Transverse colon (tissue), 4 donors: ENCODE results near the gene CREB5. TPM values are rescaled to one million over a fixed set of nuclear protein-coding genes. Genes with fewer than 3 reads are reported as not detected.

Experiments used
- DNase-seq: peaks from one replicate; pipeline ENCODE4 v3.0.0-alpha.2; 2019
- H3K27ac ChIP-seq, 4 donors: fragments of 200-600 bp; sonication (generic); 2 replicates each; pipeline ENCODE4 v1.5.1; 2016 to 2018; ENCODE audit warnings: inconsistent platforms in 4 of 4
- H3K27me3 ChIP-seq: fragments of 200-600 bp; sonication (generic); 2 replicates; pipeline ENCODE4 v1.5.1; 2017; ENCODE audit warnings: inconsistent platforms
- H3K36me3 ChIP-seq, 4 donors: fragments of 200-600 bp; sonication (generic); 2 replicates each; pipeline ENCODE4 v1.5.1; 2017 to 2019; ENCODE audit warnings: inconsistent platforms in 4 of 4
- H3K4me1 ChIP-seq, 4 donors: fragments of 200-600 bp; sonication (generic); 2 replicates each; pipeline ENCODE4 v1.5.1; 2017 to 2020; ENCODE audit warnings: inconsistent platforms in 4 of 4
- H3K4me3 ChIP-seq, 4 donors: fragments of 200-600 bp; sonication (generic); 1 replicate in 1 of 4; 2 replicates in 3 of 4; pipeline versions ENCODE4 v1.5.1 to v1.6.1; 2017 to 2019; ENCODE audit warnings: inconsistent platforms in 4 of 4
- H3K9me3 ChIP-seq, 2 donors: fragments of 200-600 bp; sonication (generic); 2 replicates each; pipeline ENCODE4 v1.5.1; 2017 to 2019; ENCODE audit warnings: inconsistent platforms in 2 of 2
- EP300 ChIP-seq: sonication (generic); formaldehyde crosslinking; IDR thresholded peaks from one replicate; pipeline ENCODE4 v1.6.1; 2017; ENCODE audit warnings: antibody characterized with exemption, low read depth
- POLR2A ChIP-seq: fragments of 450-650 bp; IDR thresholded peaks from one replicate; pipeline ENCODE4 v1.6.1; 2016; ENCODE audit warnings: antibody characterized with exemption, mild to moderate bottlenecking, moderate library complexity
- POLR2AphosphoS5 ChIP-seq, 3 donors: sonication (generic); formaldehyde crosslinking; IDR thresholded peaks; one replicate each; pipeline ENCODE4 v1.6.1; 2016; ENCODE audit warnings: antibody characterized with exemption in 3 of 3
- WGBS, 2 donors: methylation state at CpG; one replicate each; pipeline ENCODE4 v1.1.5; 2018; ENCODE audit warnings: low coverage in 1 of 2; 5-methylcytosine and 5-hydroxymethylcytosine counted together
- in situ Hi-C, 4 donors: fragments of 200-750 bp; cut with MboI; loops; one replicate each; pipeline versions ENCODE4 v1.15.0 to v1.15.1; 2017; ENCODE audit warnings: low sequenced_read_pairs in 3 of 4, low pct_ligation_motif_present in 1 of 4, low pct_unique_long_range_greater_than_20kb in 1 of 4
- intact Hi-C: fragments of 100-400 bp; cut with DNase I; formaldehyde crosslinking; loops from one replicate; pipeline ENCODE4 v1.15.1; 2023; ENCODE audit warnings: low total_unique reads
- total RNA-seq, 4 donors: library from RNA; depleted of rRNA; stranded (reverse); fragments of >200 nt; gene quantifications; one replicate each; pipeline ENCODE4 v1.1.0, GENCODE V29; 2016
- TF ChIP-seq, protein P1 (sequence below), 5 experiments: fragments of 200-600 bp in 3 of 5; fragments of 450-650 bp in 2 of 5; sonication (generic) in 3 of 5; IDR thresholded peaks; 1 replicate in 2 of 5; 2 replicates in 3 of 5; pipeline ENCODE4 v1.5.1; 2016 to 2017; ENCODE audit warnings: antibody characterized with exemption in 5 of 5, inconsistent platforms in 3 of 5, mild to moderate bottlenecking in 2 of 5, moderate library complexity in 1 of 5

CREB5 gene
- total RNA-seq, 4 donors from 2014 or later, result 3.0 to 12.2 (median 7.0) TPM

DNA sequence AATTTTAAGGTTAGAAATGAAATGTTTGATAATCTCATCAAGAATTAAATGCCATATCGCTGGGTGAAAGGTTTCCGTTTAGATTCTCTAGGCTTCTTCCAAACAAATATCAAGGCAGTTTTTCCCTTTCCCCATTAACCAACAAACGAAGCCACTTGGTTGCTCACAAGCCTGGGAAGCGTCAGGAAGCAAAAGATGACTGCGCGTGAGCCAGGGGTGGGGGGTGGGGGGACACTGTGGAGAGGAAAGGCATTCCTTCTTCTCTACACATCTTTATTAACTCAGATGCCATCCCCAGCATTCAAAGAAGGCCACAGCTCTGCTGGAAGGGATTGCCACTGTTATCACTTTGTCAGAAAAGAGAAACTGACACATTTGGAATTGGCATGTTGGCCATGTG lies 338.7 kb downstream of the CREB5 start:
- H3K27me3 ChIP-seq, result no peaks in the 10 kb centered on the region
- H3K36me3 ChIP-seq, result no peaks in the 10 kb centered on the region
- H3K4me3 ChIP-seq, result no peak overlapping the region
- intact Hi-C loops (no loop called here), in situ Hi-C loops (no loop called here)
- TF ChIP-seq POLR2AphosphoS5 (IDR thresholded peaks at IDR 0.05), result no peak
- TF ChIP-seq, protein P1, sequence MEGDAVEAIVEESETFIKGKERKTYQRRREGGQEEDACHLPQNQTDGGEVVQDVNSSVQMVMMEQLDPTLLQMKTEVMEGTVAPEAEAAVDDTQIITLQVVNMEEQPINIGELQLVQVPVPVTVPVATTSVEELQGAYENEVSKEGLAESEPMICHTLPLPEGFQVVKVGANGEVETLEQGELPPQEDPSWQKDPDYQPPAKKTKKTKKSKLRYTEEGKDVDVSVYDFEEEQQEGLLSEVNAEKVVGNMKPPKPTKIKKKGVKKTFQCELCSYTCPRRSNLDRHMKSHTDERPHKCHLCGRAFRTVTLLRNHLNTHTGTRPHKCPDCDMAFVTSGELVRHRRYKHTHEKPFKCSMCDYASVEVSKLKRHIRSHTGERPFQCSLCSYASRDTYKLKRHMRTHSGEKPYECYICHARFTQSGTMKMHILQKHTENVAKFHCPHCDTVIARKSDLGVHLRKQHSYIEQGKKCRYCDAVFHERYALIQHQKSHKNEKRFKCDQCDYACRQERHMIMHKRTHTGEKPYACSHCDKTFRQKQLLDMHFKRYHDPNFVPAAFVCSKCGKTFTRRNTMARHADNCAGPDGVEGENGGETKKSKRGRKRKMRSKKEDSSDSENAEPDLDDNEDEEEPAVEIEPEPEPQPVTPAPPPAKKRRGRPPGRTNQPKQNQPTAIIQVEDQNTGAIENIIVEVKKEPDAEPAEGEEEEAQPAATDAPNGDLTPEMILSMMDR (IDR thresholded peaks at IDR 0.05), result no peak
- TF ChIP-seq POLR2A, result no peak
- TF ChIP-seq EP300, result no peak
- no peak for DNase-seq
- 63 to 88% methylated on average over 2 to 6 of the region's 6 CpGs for WGBS, 2 donors
- H3K27ac ChIP-seq, result no peak overlapping the region
- no peaks in the 10 kb centered on the region for H3K9me3 ChIP-seq
- no peaks in the 10 kb centered on the region for H3K4me1 ChIP-seq

DNA sequence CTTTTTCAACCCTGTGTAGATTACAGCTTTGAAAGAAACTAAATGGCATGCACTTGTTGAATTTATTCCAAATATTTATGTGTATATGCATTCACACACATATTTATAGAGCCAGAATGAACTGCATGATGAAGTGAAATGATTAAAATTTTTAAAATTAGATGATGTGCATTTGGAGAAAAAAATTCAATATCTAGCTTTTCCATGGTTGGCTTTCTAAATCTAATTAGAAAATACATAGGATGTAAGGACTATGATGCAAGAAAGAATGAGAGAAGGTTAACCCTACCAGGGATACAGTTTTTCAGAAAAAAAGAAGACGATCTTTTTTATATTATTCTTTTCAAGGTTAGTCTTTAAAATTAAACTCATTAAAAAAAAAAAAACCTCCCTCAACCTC lies 341.3 kb downstream of the CREB5 start:
- H3K27ac ChIP-seq, result no peak overlapping the region
- no peaks in the 10 kb centered on the region for H3K27me3 ChIP-seq
- H3K9me3 ChIP-seq, result no peaks in the 10 kb centered on the region
- H3K36me3 ChIP-seq, result no peaks in the 10 kb centered on the region
- no peak overlapping the region for H3K4me3 ChIP-seq
- intact Hi-C loops, result no loop called here
- WGBS, 2 donors, result 60 to 78% methylated on average over 1 of the region's 1 CpG
- TF ChIP-seq POLR2AphosphoS5 (IDR thresholded peaks at IDR 0.05) (no peak), POLR2A (no peak), EP300 (no peak)
- TF ChIP-seq, protein P1 (IDR thresholded peaks at IDR 0.05), result no peak
- in situ Hi-C loops, result no loop called here
- H3K4me1 ChIP-seq, result no peaks in the 10 kb centered on the region
- no peak for DNase-seq

DNA sequence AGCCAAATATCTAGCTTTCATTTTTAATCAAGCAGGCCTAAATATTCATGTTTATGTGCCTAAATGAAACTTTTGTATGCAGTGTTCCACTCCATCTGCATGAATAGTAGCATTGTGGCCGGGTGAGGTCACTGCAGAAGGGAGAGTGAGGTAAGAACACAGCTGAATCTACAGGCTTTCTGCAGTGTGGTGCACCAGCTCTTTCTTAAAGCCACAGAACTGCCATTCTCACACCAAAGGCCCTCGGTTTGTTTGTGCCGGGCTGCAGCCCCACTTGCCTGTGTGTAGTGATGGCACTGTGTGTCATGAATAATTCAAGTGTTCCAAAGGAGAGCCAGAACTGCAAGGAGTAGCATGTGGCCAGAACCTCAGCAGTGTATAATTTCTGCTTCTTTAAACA lies 341.7 kb downstream of the CREB5 start:
- intact Hi-C loops (no loop called here), in situ Hi-C loops (no loop called here)
- no peaks in the 10 kb centered on the region for H3K27me3 ChIP-seq
- H3K27ac ChIP-seq, result no peak overlapping the region
- no peak for DNase-seq
- no peak for TF ChIP-seq EP300
- TF ChIP-seq POLR2AphosphoS5 (IDR thresholded peaks at IDR 0.05), result no peak
- TF ChIP-seq, protein P1 (IDR thresholded peaks at IDR 0.05), result peak in 1 of 5 experiments; percentile 15
- no peaks in the 10 kb centered on the region for H3K4me1 ChIP-seq
- H3K36me3 ChIP-seq, result no peaks in the 10 kb centered on the region
- 40 to 58% methylated on average over 1 to 3 of the region's 3 CpGs for WGBS, 2 donors
- H3K9me3 ChIP-seq, result no peaks in the 10 kb centered on the region
- H3K4me3 ChIP-seq, result no peak overlapping the region

DNA sequence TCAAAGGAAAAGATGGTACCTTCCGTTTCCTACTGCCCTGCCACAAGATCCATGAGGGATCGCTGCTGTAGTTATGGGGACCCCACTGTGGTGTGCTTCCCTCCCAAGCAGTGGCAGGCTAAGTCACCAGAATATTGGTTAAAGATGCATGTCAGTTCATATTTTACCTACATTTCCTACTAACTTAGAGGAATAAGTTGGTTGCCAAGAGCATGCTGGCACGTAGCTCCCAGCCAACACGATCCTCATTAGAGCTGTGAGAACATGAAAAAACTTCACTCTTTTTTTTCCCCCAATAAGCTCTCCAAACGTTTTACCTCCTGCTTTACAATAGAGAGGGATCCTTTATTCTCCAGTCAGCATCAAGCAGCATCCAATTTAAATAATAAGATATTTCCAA lies 342.1 kb downstream of the CREB5 start:
- Histone ChIP-seq H3K4me1 (no peaks in the 10 kb centered on the region), H3K27me3 (no peaks in the 10 kb centered on the region), H3K4me3 (no peak overlapping the region), H3K27ac (no peak overlapping the region), H3K9me3 (no peaks in the 10 kb centered on the region), H3K36me3 (no peaks in the 10 kb centered on the region)
- TF ChIP-seq EP300 (no peak), POLR2AphosphoS5 (IDR thresholded peaks at IDR 0.05) (no peak), POLR2A (no peak)
- TF ChIP-seq, protein P1 (IDR thresholded peaks at IDR 0.05), result no peak
- DNase-seq, result no peak
- in situ Hi-C loops (no loop called here), intact Hi-C loops (no loop called here)
- 74 to 89% methylated on average over 4 to 5 of the region's 5 CpGs for WGBS, 2 donors
